D341Med (cell line): ENCODE results near the gene SLC8A1.

Experiments
- DNase-seq: peaks from one replicate; pipeline ENCODE4 v3.0.0; 2012; ENCODE audit warnings: low spot score

SLC8A1 gene

DNA sequence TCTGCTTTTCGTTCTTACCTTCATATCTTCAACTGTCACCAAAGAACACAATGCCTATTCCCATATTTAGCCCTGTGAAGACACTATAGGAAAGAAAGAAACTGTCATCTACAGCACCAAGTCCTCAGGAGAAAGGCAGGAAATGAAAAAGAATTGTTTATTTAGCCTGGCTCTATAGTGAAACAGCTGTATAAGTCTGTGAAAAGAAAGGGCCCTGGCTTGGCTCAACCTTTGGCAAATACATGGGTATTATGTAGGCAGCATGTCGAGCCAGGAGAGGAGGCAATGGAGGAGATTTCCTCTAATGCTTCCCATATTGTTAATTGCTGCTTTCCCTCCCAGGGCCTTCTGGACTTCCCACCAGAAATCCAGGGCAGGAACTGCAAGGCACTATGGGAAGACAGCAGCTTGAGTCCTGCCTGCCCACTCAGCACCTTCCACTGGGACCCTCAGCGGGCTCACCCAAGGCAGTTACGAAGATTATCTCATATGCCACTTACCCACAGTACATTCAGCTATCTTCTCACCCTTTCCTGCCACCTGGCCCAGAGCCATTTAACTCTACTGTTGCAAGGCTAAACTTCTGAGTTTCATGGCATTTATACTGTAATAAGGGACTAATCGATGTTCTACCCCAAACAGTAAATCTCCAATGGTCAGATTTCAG is 30.1 kb downstream of the SLC8A1 start:
- no peak for DNase-seq

DNA sequence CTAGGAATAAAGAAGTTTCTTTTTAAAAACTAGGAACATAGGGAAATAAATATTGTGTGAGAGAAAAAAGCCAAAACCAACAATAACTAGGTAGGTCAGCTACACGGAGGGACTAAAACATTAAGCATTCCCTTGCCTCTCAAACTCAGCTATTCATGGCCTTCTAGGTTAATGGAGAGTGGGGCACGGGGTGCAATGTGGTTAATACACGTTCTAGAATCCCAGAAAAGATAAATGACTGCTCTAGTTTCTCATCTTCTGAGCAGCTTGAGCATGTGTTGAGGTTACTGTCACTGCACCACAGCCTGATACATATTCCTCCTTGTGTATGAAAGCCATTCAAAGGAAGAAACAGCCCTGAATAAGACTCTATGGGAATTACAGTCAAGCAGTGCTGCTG is 31.4 kb downstream of the SLC8A1 start:
- DNase-seq: no peak

DNA sequence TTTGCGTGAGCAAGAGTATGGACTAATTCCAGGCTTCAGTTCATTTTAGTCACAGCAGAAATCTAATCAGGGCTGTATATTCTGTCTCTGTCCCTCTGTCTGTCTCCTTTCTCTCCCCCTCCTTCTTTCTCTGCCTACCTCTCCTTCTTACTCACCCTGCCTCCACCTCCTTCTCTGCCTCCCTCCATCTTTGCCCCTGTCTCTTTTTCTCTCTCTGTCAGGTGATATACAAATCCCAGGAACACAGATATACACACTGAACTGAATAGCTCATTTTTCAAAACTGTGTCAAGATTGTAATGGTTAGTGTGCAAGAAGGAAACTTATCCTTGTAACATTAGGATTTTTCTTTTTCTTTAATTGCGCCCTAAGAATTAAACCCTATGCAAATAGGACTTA is 32.5 kb downstream of the SLC8A1 start:
- DNase-seq: no peak

DNA sequence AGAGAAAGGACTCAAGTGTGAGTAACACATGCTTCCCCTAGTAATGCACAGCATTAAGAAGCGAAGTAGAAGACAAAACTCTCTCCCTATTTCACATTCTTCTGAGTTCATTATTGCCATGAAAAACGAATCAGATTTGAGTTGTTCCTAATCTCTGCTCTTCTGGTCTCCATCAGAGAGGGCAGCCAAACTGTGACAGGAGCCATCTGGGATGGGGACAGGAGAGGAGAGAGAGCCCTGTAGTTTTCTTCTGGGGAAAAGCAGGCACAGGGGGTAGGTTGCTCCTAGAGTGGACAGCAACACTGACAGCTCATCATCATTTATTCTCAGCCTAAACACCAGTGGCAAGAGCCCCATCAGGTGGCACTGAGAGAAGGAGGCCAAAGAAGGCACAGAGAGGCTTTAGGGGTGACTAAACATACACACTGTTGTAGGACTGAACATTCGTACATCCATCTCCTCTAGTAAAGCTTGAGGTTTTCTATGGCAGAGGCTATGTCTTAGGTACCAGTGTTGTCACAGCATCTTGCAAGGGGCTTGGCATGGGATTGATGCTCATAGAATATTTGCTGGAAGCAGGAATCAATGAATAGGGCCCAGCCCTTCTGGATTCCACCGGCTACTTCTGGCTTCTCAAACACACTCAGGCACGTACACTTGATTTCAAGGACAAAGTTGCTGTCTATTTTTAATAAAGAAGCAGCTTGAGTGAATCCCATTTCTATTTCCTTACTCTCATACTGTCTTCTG is 33.1 kb downstream of the SLC8A1 start:
- no peak for DNase-seq

DNA sequence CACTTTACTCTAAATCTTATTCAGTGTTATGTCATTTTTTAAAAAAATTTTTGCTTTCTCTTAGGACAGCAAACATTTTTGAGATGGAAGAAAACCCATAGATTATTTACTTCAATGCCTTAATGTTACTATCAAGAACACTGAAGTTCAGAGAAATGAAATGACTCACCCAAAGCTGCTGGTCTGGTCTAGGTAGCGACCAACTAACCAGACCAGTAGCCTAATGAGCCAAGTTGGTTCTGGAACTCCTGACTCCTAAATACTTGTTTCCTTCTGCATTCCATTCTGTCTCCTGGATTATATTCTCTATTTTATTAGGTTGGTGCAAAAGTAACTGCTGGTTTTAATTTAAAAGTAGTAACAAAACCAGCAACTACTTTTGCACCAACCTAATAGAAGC is 35.4 kb downstream of the SLC8A1 start:
- no peak for DNase-seq

DNA sequence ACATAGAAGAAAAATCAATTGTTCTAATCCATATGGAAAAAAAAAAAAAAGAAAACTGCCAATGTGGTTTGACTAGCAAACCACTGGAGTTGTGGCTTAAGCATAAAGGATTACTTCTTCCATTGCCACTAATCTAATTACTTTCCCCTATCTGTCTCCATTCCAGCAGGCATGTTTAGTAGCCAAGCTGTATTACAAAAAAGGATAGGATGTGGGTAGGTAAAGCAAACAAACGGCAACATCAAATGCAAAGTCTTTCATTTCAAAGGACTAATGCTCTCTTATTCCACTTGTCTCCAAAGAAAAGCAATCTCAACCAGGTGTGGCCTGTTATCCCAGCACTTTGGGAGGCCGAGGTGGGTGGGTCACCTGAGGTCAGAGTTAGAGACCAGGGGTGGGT is 36.5 kb downstream of the SLC8A1 start:
- no peak for DNase-seq

DNA sequence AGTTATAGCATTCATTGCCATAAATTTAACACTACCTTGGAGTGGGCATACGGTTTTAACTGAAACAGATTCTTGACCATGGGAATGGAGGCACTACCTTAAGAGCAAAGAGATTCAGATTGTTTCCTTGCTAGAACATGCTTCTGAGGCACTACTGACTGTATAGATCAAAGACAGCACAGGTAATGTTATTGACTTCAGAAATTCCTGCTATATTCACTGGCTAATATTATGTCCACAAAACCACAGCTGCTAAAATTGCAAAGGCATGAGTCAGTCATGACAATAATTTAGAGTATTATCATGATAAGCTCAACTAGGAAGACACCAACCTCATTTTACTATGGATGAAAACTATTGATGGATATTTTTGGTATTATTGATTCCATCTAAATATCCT is 39.4 kb downstream of the SLC8A1 start:
- no peak for DNase-seq

DNA sequence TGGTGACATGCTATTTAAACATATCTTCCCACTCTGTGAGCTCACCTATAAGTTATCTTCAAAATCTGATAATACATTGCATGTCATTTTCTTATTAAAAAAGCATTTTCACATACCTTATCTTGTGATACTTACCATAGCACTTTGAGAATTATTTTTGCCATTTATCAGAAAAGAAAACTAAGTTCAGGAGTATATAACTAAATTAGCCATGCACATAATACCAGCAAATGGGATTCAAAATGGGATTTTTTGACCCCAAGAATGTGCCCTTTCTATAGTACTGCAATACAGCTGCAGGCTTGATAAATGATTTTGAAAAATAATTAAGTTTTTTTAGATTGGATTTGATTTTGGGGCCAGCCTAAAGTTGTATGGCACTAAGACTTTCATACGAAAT is 41.2 kb downstream of the SLC8A1 start:
- DNase-seq: no peak

DNA sequence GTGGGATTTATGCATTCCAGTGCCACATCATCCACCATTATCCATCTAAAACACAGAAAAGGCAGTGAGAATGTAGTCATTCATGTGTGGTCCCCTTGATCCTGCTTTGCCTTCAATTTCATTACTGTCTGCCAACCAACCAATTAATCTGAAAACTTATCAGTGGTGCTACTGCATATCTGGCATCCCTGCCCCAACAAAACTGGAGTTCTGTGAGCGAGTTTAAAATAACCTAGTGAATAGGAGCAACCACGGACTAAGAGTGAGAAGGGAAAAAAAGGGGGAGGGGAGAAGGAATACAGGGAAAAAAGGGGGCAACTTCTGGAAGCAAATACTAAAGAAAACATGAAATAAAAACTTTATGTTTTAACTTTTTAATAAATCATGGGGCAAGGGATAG is 42.2 kb downstream of the SLC8A1 start:
- no peak for DNase-seq

DNA sequence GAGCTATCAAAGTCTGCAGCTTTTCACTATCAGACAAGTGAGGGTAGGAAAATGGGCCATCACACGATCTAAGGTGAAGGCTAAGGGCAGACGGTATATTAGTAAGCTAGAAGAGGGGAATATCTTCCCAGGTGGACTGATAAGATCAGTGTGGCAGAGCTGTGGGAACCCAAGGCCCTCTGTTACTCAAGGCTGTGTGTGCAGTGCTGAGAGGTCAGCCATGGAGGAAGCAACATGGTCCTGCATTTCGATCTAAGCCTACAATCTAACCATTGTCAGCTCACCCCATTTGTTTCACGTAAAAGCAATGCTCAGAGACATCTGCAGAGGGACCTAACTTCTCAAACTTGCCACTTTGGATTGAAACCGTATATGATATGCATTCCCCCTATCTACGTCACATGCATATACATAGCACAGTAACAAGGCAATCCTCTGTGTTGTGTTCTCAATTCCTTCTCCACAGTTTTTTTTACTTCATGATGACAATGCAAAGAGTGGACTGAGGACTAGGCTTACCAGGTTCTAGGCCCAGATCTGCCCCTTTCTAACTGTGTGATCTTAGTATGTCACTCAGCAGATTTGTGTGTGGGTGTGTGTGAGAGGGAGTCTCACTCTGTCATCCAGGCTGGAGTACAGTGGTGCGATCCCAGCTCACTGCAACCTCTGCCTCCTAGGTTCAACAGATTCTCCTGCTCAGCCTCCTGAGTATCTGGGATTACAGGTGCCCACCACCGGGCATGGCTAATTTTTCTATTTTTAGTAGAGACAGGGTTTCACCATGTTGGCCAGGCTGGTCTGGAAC is 45.2 kb downstream of the SLC8A1 start:
- no peak for DNase-seq

DNA sequence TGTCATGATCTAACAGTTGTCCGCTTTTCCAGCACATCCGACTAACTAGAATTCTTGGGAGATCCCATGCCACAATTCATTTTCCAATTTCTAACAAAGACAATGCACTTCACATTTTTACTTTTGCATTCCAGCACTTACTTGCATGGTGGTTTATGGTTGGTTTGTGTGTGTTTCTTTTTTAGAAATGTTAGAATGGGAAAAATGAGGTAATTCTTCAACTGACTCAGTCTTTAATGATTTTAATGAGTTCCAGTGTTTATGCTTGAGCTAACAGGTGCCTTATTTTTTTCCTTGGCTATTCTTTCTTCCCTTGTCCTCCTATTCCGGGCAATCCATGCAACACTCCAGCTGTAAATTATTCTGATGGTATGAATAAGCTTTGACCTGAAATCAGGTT is 46.4 kb downstream of the SLC8A1 start:
- DNase-seq: no peak

DNA sequence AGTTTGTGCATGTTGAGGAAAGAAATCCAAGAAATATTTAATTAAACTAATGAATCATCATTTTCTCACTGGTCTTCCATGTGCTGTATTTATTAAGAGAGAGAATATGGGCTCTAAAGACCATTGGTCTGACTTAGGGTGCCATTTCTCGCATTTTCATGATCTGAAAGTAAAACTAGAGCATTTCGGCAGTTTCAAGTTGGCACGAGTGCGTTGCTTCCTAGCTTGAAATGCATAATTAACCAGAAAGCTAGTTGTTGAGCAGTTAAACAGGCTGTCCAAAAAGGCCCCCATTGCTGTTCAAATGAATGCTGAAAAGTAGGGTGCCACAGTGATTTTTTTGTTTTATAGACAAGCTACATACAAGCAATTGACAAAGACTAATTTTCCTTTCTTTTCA is 47.4 kb downstream of the SLC8A1 start:
- no peak for DNase-seq

DNA sequence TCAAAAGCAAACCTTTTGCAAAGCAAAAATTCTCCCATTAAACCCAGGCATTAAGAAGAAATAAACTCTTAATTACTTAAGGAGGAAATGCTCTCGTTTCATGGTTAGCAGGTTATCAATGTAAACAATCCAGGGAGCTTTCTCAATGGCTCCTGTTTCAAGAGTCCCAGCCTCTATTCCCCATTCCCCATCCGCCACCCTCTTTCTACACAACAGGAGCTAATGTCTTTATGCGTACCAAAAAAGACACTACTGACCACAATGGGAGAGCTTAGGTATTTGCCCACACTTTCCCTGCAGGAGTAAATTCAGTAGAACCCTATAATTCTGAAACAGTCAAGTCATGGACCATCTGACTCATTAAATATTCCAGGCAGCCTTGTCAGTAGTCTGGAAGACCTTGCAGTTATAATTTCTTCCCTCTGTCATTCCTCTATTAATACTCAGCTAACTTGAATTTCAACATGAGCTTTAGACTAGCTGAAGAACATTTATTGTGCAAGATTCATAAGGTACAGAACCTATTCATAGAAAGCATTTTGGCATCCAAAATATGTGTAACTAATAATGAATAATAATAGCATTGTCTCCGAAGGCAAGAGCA is 48.6 kb downstream of the SLC8A1 start:
- DNase-seq: no peak

DNA sequence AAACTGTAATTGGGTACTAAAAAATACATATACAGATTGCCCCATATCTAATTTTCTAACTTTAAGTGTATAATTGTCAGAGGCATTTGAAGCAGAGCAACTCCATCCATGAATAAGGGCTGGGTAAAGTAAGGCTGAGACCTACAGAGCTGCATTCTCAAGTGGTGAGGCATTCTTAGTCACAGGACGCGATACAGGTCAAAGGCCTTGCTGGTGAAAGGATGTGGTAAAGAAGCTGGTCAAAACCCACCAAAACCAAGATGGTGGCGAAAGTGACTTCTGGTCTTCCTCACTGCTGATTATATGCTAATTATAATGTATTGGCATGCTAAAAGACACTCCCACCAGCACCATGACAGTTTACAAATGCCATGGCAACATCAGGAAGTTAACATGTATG is 50.0 kb downstream of the SLC8A1 start:
- DNase-seq: no peak

DNA sequence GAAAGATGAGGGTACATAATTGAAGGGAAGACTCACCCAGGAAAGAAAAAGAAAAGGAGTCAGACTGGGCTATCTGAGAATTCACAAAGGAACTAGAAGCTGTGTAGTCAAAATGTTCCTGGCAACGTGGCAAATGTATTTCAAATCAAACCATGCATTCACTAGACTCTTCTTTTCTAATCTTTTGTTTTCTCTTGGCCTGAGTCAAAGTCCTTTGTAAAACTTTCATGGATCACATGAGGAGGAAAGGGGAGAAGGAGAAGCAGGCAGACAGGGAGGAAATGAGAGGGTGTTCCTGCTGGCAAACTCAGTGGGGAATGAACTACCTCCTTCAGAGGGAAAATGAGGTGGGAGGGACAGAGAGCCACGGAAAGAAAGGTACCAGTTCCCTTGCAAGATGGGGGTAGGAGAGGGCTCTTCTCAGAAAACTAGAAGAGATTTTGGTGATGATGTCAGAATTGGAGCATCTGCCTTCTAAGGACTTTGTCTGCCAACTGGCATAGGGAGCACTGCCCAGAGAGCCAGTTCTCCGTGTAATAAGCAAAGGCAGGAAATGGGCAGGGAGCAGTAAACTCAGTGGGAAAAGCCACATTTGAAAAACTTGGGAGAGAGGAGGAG is 51.4 kb downstream of the SLC8A1 start:
- DNase-seq: no peak

DNA sequence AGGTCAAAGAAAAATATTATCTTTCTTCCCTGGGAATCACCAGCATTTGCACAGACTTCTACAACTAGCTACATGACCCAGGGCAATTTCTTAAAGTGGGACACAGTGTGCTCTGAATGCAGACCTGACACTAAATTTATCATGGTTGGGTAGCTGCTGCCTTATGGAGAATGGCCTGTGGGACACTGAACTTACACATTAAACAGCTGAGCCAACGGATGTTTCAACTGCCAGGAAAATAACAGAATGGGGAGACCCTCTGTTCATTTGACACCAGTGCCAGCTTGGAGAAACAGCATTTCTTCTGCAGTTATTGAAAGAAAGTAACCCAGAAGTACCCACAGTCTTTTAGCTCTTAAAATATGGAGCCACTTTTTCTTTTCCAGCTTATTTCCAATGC is 54.1 kb downstream of the SLC8A1 start:
- DNase-seq: no peak

DNA sequence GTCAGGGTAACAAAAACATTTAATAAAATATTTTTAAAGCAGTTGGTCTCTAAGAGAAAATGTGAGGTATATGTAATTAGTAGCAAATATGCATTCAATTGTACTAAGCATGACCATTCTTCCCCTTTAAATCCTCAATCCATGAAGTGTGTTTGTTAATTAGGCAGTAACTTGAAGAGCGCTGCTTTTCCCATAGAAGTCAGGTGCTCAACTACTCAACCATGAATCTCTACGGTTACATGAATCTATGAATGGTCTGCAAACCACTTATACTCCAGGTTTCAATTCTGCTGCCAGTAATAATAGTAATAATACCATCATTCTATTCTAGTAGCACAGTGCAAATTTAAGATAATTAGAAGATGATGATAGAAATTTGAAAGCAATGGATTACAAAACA is 55.8 kb downstream of the SLC8A1 start:
- no peak for DNase-seq

DNA sequence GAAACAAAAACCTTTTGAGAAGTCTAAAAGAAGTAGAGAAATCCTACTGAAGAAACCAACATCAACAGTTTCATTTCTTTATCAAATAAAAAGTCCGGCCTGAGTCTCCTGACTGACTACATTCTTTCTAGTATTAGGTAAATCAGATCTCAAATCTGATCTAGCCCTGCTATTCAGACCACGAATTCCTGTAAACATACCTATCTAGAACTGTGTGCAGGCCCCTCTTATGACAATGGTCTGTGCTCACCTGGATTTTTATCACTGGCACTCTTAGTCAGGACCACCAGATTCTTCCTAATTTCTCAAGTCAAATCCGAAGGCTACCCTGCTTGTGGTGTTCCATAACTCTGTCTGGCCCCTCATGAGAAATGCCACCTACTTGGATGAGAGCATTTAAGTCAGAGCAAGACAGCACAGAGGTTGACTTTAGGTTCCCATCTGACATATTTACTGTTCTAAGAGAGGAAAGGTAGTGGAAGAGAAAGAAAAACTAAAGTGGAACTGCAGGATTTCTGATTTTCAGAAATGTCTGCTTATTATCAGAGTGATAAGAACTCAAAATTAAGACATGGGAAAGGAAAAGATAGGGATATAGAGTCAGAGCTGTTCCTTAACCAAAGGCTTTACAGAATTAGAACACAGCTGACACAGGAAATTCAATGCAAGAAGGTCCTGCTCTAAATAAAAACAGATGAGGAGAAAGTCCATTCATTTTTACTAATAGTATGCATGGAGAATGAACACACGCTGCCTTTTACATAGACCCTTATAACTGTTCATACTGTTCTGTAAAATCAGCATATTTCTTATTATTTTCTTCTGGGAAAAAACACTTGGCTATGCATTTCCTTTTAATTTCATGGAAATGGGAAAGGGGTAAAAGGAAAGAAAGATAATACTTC is 56.5 kb downstream of the SLC8A1 start:
- DNase-seq: no peak

DNA sequence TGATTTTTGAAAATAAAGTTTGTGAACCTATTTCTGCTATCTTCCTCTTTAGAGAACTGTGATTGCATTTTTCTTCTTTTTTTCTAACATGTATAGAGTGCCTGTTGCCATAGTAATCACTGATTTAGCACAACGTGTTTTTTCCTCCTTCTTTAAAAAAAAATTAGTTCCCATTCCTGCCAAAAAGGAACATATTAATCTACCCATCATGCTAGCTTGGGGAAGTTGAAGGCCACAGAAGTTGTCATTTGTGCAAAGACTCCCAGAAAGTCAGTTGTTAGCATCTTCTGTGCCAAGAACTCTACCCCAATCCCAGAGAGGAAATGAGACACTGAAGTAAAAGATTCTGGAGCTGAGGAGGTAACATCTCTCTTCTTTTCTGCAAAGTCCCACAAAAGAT is 57.3 kb downstream of the SLC8A1 start:
- DNase-seq: no peak

DNA sequence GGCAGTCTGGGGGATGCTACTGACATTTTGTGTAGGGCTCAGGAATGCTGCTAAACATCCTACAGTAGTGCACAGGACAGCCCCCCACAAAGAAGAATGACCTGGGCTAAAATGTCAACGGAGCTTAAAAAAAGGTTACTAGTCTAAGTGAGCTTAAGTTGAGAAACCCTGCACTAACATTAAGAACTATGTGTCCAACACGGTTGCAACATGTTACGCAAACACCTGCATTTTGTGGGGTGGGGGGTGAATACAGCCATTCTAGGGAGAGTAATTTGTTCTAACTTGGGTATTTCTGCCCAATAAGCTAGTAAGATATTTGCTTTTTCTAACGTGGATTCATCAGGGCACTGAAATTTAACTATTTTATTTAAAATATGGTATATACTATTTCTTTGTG is 57.9 kb downstream of the SLC8A1 start:
- no peak for DNase-seq

DNA sequence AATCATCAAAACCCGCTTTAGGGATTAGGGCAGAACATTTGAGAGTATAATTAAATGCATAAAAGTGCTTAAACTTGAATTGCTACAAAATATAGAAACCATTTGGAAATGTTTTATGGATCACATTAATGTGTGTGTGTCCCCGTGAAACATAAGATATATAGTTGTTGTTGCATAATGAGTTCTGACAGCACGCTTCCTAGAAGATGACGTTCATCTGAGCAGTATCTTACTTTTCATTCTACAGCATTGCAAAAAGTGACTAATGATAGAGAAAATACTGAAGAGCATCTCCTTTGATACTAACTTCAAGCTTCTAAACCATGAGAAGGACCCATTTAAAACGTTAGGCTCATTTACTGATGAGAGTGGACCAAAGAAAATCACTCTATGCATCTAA is 63.7 kb downstream of the SLC8A1 start:
- DNase-seq: no peak
